Stimulated activated CD8-positive, alpha-beta memory T cell treated with anti-CD3 and anti-CD28 coated beads, Interleukin-12 subunit alpha, Interleukin-12 subunit beta, amount 100 ng/mL, for 1 hour (primary cell): ENCODE measurements around the gene EFNA5.

Experiments used
- DNase-seq: peaks from one replicate; pipeline ENCODE4 v3.0.0-alpha.2; 2020; ENCODE audit warnings: low read depth

The EFNA5 gene

GRCh38 chr5:107425541-107426031, 245.2 kb downstream of the EFNA5 start:
- DNase-seq = no peak

GRCh38 chr5:107424491-107424890, 246.2 kb downstream of the EFNA5 start:
- no peak for DNase-seq

GRCh38 chr5:107422494-107422893, 248.2 kb downstream of the EFNA5 start:
- DNase-seq = no peak

GRCh38 chr5:107419498-107419897, 251.2 kb downstream of the EFNA5 start:
- no peak for DNase-seq

GRCh38 chr5:107418902-107419301, 251.8 kb downstream of the EFNA5 start:
- DNase-seq = no peak

GRCh38 chr5:107418071-107418470, 252.7 kb downstream of the EFNA5 start:
- DNase-seq = no peak

- no peak for DNase-seq
Measured at GRCh38 chr5:107415762-107416161, 255.0 kb downstream of the EFNA5 start.

- no peak for DNase-seq
Measured at GRCh38 chr5:107414802-107415201, 255.9 kb downstream of the EFNA5 start.

- no peak for DNase-seq
Measured at GRCh38 chr5:107413754-107414153, 257.0 kb downstream of the EFNA5 start.

- DNase-seq = no peak
Measured at GRCh38 chr5:107408564-107408963, 262.2 kb downstream of the EFNA5 start.

- DNase-seq = no peak
Measured at GRCh38 chr5:107407713-107408298, 262.9 kb downstream of the EFNA5 start.

GRCh38 chr5:107404595-107405374, 266.0 kb downstream of the EFNA5 start:
- DNase-seq = no peak

- DNase-seq = no peak
Measured at GRCh38 chr5:107403228-107403953, 267.3 kb downstream of the EFNA5 start.

- DNase-seq = no peak
Measured at GRCh38 chr5:107402434-107403227, 268.1 kb downstream of the EFNA5 start.

- no peak for DNase-seq
Measured at GRCh38 chr5:107401470-107402122, 269.1 kb downstream of the EFNA5 start.

GRCh38 chr5:107400328-107400727, 270.4 kb downstream of the EFNA5 start:
- no peak for DNase-seq

- DNase-seq = no peak
Measured at GRCh38 chr5:107398703-107399102, 272.0 kb downstream of the EFNA5 start.

GRCh38 chr5:107396351-107396690, 274.4 kb downstream of the EFNA5 start:
- no peak for DNase-seq

- DNase-seq = no peak
Measured at GRCh38 chr5:107395632-107396350, 274.9 kb downstream of the EFNA5 start.

GRCh38 chr5:107393851-107394250, 276.9 kb downstream of the EFNA5 start:
- no peak for DNase-seq

GRCh38 chr5:107391787-107392186, 278.9 kb downstream of the EFNA5 start:
- DNase-seq = no peak
